HG03139 (cell line): Measurements from ENCODE around the gene PPP1R2.
A peak's percentile ranks its signal among the peaks of the same experiment; 100 is the strongest.

Source experiments
- ATAC-seq: cut with Tn5 transposase; IDR thresholded peaks from one replicate; pipeline ENCODE4 v1.9.1; 2021; ENCODE audit not compliant: unreplicated experiment

Gene PPP1R2

DNA sequence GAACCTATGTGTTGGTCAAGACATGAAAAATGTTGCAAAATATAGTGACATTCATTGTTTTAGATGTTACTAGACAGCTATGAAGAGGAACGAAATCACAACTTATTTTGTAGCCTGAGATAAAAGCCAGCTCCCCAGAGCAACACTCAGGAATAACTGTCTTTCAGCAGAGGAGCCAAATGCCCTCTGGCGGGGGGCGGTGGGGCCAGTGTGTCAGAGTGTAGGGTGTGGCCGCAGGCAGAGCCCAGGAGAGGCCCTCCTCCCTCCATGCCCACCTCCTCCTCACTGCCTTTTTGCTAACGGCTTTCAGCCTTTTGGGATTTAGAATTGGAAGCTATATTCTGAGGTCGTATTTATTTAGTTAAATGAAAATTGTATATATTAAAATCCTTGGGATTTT is 23.7 kb upstream of the PPP1R2 start:
- no peak for ATAC-seq

DNA sequence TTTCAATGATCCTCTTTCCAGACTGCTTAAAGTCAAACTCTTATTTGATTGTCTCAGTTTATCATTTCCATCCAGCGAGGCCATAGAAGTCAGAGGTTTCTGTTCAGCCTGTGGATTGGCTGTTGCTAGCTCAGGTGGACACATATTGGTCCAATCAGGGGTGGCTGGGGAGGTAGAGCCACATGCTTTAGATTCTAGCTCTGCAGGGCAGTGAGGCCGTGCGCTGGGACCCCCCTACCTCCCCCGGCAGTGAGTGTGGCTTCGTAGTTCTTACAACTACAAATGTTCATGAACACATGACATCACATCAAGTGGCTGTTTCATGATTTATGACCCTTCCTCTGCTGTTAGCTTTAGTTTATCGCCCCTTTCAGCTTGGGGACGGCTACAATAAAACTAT is 22.6 kb upstream of the PPP1R2 start:
- no peak for ATAC-seq

DNA sequence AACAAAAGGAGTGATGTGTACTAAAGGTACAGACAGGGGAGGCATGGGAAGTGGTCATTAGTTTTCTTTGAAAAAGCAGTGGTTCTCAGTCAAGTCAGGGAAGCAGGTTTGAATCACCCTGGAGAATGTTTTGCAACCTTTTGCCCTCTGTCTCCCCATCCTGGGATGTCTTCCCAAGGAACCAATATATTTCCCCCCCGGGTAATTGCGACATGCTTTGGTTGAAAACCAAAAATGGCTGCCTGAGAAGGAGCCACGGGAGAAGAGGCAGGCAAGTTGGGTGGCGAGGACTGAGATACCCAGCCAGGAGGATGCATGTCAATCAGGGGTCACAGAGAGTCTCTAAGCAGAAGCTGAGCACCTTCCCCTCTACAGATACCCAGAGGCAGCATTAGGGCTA is 20.2 kb upstream of the PPP1R2 start:
- no peak for ATAC-seq

DNA sequence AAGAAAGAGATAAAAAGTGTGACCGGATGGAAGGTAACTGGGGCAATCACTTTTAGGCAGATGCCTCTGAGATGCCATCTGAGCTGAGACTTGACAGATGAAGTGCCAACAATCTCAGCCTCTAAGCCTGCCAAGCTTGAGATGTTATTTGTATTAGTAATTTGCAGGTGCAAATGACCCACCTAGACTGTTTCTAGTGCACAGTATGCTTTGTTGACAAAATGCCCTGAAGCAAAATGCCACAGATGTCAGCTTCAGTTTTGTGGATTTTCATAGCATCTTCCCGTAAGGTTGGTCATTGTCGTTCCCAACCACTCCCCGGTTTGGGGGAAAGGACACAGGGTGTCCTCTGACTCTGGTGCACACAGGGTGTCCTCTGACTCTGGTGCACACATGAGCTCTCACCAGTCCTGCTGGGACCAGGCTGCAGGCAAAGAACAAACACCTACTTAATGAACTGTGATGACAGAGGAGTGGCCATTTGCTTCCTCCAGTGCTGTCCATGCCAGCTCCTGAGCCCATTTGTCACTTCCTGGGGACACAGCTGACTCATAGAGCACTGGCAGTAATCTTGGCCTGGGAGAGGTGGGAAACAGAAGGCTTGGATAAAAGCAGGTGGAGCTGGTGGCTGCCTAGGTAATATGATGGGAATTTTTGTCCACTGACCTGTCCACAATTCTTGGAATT is 16.7 kb upstream of the PPP1R2 start:
- no peak for ATAC-seq

DNA sequence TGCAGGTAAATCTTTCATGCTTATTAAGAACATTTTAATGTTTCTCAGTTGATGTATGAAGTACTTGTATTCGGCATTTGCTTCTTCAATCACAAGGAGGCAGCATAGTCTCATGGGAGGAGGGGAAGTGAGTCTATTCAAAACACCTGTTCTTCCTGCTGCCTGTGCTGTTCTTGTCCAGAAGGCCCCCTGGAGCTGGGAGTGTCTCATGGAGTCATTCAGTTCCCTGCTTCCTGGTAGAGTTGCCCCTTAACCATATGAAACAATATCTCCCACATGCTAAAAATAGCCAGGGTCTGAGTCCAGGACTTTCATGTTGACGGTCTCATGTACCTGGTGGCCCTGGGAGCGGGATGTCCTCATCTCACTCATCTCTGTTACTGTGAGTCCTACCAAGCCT is 15.5 kb upstream of the PPP1R2 start:
- no peak for ATAC-seq

DNA sequence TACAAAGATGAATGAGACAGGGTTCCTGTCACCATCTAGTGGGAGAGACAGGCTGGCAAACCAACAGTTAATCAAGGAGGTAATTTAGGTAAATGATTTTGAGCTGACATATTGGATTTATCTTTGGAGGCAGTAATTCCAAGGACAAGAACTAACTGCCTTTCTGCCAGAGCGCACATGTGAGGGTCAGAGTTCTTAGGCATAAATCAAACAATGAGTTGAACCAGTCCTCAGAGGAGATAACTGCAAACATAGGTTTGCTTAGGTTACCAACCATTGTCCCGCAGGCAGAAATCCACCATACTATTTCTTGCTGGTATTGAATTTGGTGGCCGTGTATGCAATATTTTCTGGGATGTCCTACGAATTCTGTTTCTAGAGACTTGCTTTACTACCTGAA is 14.2 kb upstream of the PPP1R2 start:
- no peak for ATAC-seq

DNA sequence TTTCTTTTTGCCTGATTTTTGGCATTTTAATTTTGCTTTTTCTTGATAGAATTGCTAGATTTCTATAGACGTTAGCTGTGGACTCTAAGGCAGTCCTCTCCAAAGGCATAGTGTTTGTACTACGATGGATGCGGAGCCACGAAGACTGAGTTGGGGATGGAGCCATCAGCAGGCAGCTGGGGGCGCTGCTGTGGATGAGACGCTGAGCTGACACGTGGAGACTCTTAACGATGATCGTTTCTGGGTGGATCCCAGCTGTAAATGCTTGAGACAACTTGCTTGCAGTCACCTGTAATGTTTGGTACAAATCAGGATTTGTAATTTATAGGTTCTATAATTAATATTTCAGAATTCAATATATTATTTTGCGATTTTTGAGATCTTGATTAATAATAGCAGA is 13.3 kb upstream of the PPP1R2 start:
- no peak for ATAC-seq

DNA sequence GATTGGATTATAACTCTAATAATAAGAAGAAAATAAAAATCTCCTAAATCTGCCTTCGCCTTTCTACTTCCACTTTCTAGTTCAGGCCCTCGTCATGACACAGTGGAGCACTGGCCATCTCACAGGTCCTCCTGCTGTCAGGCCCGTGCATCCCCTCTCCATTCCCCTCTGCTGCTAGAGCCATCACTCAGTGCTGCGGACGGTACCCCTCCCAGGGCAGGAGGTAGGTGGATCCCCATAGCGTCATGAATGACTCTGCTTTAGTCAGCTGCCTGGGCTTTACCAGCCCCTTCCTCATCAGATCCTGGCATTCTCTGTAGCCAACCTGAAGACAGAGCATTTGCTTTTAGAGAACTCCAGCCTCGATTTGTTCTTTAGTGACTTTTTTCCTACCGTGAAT is 12.0 kb upstream of the PPP1R2 start:
- ATAC-seq: no peak

DNA sequence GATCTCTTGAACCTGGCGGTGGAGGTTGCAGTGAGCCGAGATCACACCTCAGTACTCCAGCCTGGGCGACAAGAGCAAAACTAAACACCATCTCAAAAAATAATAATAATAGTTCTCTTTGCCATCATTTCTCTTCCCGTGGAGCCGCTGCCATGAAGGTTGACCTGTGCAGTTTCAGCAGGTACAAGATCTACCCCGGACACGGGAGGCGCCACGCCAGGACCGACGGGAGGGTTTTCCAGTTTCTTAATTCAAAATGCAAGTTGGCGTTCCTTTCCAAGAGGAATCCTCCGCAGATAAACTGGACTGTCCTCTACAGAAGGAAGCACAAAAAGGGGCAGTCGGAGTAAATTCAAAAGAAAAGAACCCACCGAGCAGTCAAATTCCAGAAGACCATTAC is 11.3 kb upstream of the PPP1R2 start:
- ATAC-seq: no peak

DNA sequence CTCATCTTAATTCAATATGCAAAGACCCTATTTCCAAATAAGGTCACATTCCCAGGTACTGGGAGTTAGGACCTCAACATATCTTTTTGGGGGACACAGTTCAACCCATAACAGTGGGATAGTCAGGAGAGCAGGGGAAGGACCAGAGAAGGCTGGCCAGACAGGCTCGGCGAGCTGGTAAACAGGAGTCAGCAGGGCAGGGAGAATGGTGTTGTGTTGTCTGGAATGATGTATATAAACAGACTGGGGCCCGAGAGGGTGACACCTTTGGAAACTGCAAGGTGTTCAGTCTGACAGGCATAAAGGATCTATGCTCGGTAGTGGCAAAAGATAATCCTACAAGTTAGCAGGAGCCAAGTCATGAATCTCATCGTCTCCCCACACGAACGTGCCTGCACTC is 10.1 kb upstream of the PPP1R2 start:
- no peak for ATAC-seq

DNA sequence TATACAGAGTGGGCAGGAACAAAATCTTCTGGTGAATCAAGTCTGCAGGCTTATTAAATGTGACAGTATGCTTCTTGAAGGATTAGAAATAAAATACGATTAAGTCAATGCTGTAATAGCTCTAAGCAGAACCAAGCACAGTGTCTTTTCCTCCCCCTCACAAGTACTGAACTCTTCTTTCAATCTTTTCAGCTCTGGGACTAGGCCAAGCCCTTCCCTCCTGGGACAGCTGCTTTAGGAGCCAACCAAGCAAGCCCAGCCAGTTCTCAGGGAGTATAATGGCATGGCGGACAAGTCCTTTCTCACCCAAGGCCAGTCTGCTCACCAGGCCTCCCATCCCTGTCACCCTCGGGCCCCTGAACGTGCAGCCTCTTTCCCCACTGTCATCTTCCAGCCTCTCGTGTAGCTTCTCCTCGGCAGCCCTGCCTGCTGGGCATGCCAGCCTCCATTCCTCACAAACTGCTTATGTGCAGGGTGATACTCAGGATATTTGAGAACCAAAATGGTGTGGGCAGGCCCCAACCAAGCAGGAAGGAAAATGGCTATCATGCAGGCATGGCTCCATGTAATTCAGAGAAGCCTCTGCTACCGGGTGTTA is 8.4 kb upstream of the PPP1R2 start:
- no peak for ATAC-seq

DNA sequence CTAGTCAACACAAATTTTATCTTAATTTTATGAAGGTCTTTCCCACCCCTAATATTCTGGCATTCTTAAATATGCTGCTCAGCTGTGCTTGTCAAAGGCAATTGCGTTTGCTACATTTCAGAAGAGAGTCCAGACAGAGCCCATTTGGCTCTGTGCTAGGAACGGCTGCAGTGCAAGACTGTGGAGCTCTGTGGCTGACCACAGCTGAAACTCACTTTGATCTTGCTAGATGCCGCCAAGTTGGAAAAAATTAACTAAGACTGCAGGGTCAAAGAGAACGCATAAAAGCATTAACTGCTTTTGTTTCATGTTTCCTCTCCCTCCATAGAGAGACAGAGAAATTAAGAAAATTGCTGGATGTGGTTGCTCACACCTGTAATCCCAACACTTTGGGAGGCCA is 7.6 kb upstream of the PPP1R2 start:
- ATAC-seq: no peak

DNA sequence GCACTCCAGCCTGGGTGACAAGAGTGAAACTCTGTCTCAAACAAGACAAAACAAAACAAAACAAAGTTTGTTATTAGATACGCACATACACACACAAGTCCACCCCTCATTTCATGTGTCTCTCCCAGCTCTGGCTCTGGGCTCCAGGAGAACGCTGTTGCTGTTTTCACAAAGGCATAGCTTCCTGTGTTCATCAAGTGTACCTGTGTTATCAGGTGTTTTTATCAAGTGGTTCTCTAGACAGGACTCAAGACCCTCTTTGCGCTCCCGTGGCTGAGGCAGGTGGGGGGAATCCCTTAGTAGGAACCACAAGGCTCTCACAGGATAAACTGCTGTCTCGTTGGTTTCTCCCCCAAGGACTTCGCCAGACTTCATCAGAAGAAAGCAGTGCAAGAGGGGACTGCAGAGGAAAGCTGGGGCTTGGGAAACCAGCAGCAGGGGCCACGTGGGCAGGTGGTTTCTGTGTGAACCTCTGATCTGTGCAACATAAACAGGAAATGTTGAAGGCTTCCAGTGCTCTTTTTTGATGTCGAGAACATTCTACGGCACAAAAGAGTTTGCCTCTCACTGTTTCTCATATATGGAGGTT is 6.9 kb upstream of the PPP1R2 start:
- peak; percentile 69 for ATAC-seq

DNA sequence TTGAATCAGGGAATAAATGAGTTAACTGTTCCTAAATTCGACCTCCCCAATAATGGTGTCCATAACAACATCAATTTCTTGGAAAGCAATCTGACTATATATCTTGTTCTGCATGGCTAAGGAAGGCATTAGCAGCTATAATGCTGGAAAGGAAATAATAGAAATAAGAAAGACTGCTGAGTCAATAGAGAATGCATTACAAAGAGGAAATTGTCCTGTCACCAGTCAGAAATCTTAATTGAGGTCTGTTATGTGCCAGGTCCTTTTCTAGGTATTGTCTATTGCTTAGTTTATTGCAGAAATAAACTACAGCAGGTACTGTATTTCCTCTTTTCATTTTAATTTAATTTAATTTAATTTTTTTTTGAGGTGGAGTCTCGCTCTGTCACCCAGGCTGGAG is 5.9 kb upstream of the PPP1R2 start:
- no peak for ATAC-seq

DNA sequence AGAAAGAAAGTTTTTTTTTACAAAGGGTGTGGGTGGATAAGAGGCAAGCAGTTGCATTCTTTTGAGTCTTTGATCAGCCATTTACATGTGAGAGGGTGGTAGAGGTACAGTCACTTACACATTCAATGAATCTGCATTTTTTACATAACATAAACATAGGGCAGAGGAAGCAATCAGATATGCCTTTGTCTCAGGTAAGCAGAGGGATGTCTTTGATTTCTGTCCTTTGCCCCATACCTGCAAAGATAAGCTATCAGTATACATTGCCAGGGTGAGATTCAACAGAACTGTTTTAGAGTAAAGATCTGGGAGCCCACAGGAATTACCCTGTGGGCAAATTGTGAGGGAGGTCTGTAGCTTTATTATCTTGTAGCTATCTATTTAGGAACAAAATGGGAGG is 5.4 kb upstream of the PPP1R2 start:
- no peak for ATAC-seq

DNA sequence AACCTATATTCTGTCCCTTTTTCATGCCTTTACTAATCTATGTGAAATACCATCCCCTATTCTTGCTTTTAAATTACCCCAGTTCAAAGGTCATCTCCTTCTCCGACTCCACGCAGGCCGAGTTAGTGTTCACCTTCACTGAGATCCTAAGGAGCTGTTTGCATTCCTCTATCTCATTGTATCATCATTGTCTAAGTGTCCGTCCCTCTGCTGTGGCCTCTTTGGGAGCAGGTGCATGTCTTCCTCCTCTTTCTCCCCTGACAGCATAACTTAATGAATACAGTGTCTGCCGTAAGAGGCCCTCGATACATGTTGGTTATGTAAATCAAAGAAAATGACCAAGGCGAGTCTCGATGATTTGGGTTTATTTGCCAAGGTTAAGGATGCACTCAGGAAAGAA is 4.9 kb upstream of the PPP1R2 start:
- ATAC-seq: no peak

DNA sequence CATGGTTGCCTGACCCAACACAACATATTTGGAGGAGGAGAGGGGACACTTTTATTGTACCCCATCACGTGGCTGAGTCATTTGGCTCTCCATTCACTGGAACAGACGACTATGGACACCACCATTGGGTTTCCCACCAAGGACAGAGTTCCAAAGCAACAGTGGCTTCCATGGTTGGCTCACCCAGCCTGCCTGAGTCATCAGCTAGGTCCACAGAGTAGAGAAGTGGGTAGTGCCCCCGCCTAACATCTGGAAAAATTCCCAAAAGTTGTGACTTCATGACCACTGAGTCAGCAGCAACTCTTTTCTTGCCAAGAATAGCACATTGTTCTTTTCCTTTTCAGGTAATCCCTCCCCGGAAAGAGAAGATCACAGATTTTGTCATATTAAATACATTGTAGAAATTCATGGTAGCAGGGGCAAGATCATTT is 3.0 kb upstream of the PPP1R2 start:
- ATAC-seq: no peak

DNA sequence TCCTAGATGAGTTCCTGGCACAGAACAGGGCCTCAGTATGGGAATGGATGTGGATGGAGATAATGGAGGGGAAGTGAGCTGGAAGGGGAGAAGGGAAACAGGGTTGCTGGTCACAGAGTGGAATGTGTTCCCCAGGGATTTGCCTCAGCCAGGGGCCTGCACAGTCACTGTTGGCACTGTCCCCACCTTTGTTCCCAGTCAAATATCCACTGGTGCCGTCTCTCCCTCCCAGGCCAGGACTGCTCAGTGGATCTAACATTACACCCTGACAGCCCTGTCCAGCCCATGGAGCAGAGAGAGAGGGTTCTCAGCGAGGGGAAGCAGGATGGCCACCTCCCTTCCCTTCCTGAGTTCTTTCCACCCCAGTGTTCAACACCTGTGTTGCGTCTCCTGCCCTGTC is 1.5 kb upstream of the PPP1R2 start:
- no peak for ATAC-seq

DNA sequence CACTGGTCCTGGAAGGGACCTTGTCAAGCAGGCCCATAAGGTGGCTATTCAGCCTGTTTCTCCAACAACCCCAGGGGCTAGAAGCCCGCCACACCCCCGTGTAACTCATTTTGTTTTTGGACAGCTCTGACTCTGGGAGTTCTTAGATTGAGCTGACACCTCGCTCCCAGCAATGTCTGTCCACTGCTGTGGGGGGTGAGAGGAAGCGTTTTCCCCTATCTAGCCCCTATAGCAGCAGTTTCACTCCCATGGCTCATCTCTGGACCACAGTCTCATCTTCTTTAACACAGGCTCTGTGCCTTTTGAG is 1.1 kb upstream of the PPP1R2 start:
- no peak for ATAC-seq

DNA sequence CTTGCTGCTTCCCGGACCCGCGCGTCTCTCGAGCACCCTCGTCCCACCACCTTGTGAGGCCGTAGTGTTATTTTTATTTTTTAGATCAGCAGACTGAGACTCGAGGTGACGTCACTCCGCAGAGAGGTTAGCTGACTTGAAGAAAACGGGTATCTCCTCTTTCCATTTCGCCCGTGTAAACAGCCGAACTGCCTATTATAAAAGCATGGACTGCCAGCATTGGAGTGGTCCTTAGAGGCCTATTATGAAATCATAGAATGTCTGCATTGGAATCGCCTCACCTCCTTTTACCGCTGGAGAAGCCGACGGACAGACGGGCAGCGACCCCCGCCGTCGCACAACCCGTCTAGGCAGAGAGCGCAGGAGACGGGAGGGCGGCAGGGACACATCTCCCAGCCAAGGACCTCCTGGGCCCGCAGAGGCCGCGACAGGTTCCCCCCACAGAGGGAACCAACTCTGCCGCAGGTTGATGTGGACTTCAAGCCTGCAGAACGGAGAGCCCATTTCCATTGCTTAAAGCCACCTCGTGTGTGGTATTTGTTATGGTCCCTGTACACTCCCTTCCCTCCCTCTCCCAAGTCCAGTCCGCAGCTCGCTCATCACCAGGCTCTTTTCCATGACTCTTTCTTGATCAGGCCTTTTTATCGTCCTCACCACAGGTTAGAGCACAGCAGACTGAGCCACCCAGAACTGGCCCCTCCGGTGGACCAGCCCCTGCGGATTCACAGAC is 540 bp upstream of the PPP1R2 start:
- no peak for ATAC-seq

DNA sequence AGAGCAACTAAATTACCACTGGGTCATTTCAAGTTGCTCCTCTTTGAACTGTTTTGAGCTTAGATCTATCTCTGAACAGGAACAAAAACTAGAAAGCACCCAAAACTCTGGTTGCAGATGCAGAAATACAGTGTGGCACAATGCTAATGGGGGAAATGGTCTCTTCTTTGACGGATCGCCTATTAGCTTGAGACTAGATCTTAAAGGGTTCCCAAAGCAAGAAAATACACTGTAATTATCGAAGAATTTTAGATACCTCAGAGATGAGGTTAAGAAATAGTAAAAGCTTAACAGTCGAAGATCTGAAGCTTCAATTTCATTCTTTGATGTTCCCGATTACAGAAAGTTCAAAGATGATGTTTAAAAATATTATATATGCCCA is 818 bp downstream of the PPP1R2 start:
- ATAC-seq: no peak

DNA sequence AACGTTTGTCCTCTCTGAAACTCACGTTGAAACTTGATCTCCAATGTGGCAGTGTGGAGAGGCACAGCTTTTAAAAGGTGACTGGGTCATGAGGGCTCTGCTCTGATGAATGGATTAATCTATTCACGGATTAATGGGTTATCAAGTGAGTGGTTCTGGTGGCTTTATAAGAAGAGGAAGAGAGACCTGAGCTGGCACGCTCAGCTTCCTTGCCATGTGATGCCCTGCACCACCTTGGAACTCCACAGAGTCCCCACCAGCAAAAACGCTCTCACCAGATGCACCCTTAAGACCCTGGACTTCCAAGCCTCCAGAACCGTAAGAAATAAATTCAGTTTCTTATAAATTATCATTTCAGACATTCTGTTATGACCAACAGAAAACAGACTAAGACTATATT is 2.6 kb downstream of the PPP1R2 start:
- no peak for ATAC-seq
